CD14-positive monocyte (primary cell): ENCODE results near the gene UST. TPM values are rescaled to one million over a fixed set of nuclear protein-coding genes. Genes with fewer than 3 reads are reported as not detected.

Experiments used
- DNase-seq, 3 donors: peaks; one replicate each; pipeline ENCODE4 v3.0.0-alpha.2; 2011 to 2022
- H2AFZ ChIP-seq: 2 replicates; pipeline ENCODE4 v1.6.0; 2012; ENCODE audit warnings: mild to moderate bottlenecking, low read depth, low read length, inconsistent platforms; ENCODE audit not compliant: insufficient read depth, poor library complexity, severe bottlenecking
- H3K27ac ChIP-seq, 2 donors: 1 replicate in 1 of 2; 2 replicates in 1 of 2; pipeline ENCODE4 v1.5.1; 2012 to 2013; ENCODE audit warnings: low read length in 2 of 2, control low read depth in 1 of 2, inconsistent platforms in 1 of 2, low read depth in 1 of 2, mild to moderate bottlenecking in 1 of 2
- H3K27me3 ChIP-seq, 2 donors: one replicate each; pipeline versions ENCODE4 v1.6.0 to v1.6.1; 2011 to 2013; ENCODE audit warnings: low read length in 2 of 2; ENCODE audit not compliant: control insufficient read depth in 2 of 2, insufficient read depth in 2 of 2
- H3K36me3 ChIP-seq, 2 donors: replicated peaks in 1 of 2; 1 replicate in 1 of 2; 2 replicates in 1 of 2; pipeline versions ENCODE4 v1.5.1 to v1.6.1; 2012 to 2013; ENCODE audit warnings: low read length in 2 of 2, control low read depth in 1 of 2, inconsistent platforms in 1 of 2, mild to moderate bottlenecking in 1 of 2; ENCODE audit not compliant: insufficient read depth in 2 of 2, control insufficient read depth in 1 of 2
- H3K4me1 ChIP-seq, 2 donors: 1 replicate in 1 of 2; 2 replicates in 1 of 2; pipeline versions ENCODE4 v1.5.1 to v1.6.1; 2012 to 2013; ENCODE audit warnings: low read length in 2 of 2, control low read depth in 1 of 2, inconsistent platforms in 1 of 2, mild to moderate bottlenecking in 1 of 2, moderate library complexity in 1 of 2; ENCODE audit not compliant: insufficient read depth in 2 of 2, control insufficient read depth in 1 of 2
- H3K4me2 ChIP-seq: replicated peaks from 2 replicates; pipeline ENCODE3; 2012; ENCODE audit warnings: low read length, moderate library complexity, mild to moderate bottlenecking; ENCODE audit not compliant: poor library complexity, severe bottlenecking; ENCODE audit errors: extremely low read depth
- H3K4me3 ChIP-seq, 3 experiments: fragments of 200-600 bp in 1 of 3; sonication (generic) in 1 of 3; replicated peaks in 1 of 3; 1 replicate in 2 of 3; 2 replicates in 1 of 3; pipeline ENCODE4 v1.5.1; 2011 to 2013; ENCODE audit warnings: low read length in 3 of 3, mild to moderate bottlenecking in 3 of 3, control low read depth in 2 of 3, low read depth in 2 of 3, inconsistent platforms in 1 of 3, moderate library complexity in 1 of 3
- H3K79me2 ChIP-seq: 2 replicates; pipeline ENCODE4 v1.6.0; 2012; ENCODE audit warnings: mild to moderate bottlenecking, control low read depth, inconsistent platforms, low read length, moderate library complexity; ENCODE audit not compliant: insufficient read depth
- H3K9ac ChIP-seq: 2 replicates; pipeline ENCODE4 v1.6.0; 2017; ENCODE audit warnings: low read length, mild to moderate bottlenecking; ENCODE audit not compliant: insufficient read depth, poor library complexity, severe bottlenecking
- H3K9me3 ChIP-seq, 2 donors: replicated peaks in 1 of 2; 1 replicate in 1 of 2; 2 replicates in 1 of 2; pipeline versions ENCODE4 v1.5.1 to v1.6.1; 2012 to 2013; ENCODE audit warnings: low read length in 2 of 2, control low read depth in 1 of 2; ENCODE audit not compliant: control insufficient read depth in 1 of 2, insufficient read depth in 1 of 2
- H4K20me1 ChIP-seq: 2 replicates; pipeline ENCODE4 v1.6.0; 2012; ENCODE audit warnings: mild to moderate bottlenecking, low read length, control low read depth, moderate library complexity; ENCODE audit not compliant: insufficient read depth
- H3K27ac Mint-ChIP-seq, 7 donors: one replicate each; pipeline ENCODE4 v1.8.0; 2020; ENCODE audit warnings: mild to moderate bottlenecking in 7 of 7, mixed read lengths in 7 of 7, moderate library complexity in 6 of 7, inconsistent platforms in 2 of 7
- H3K27me3 Mint-ChIP-seq, 3 donors: one replicate each; pipeline ENCODE4 v1.8.0; 2021 to 2022; ENCODE audit warnings: low read depth in 3 of 3, mild to moderate bottlenecking in 3 of 3, mixed read lengths in 3 of 3, moderate library complexity in 3 of 3, inconsistent platforms in 1 of 3
- H3K36me3 Mint-ChIP-seq, 2 donors: one replicate each; pipeline ENCODE4 v1.8.0; 2020; ENCODE audit warnings: mixed read lengths in 2 of 2, inconsistent platforms in 1 of 2, mild to moderate bottlenecking in 1 of 2
- H3K4me1 Mint-ChIP-seq: one replicate; pipeline ENCODE4 v1.8.0; 2020; ENCODE audit warnings: mild to moderate bottlenecking, mixed read lengths
- H3K4me3 Mint-ChIP-seq, 2 donors: one replicate each; pipeline ENCODE4 v1.8.0; 2020; ENCODE audit warnings: mild to moderate bottlenecking in 2 of 2, mixed read lengths in 2 of 2, moderate library complexity in 1 of 2
- H3K9me3 Mint-ChIP-seq, 7 donors: one replicate each; pipeline ENCODE4 v1.8.0; 2020 to 2022; ENCODE audit warnings: mixed read lengths in 7 of 7, mild to moderate bottlenecking in 6 of 7, moderate library complexity in 6 of 7, inconsistent platforms in 2 of 7
- WGBS: methylation state at CpG from one replicate; pipeline ENCODE4 v1.1.5; 2013; ENCODE audit warnings: missing lambda C conversion rate; ENCODE audit not compliant: insufficient coverage; 5-methylcytosine and 5-hydroxymethylcytosine counted together
- intact Hi-C, 2 donors: fragments of 100-400 bp; cut with micrococcal nuclease; formaldehyde crosslinking; loops; one replicate each; pipeline versions ENCODE4 v1.15.0 to v1.15.1; 2023
- polyA plus RNA-seq, 3 donors: library from polyadenylated mRNA; depleted of rRNA in 1 of 3; unstranded in 2 of 3; stranded (reverse) in 1 of 3; fragments of 300-500 nt in 2 of 3; fragments of >200 nt in 1 of 3; fragmentation: Illumina TruSeq in 2 of 3; gene quantifications; 1 replicate in 2 of 3; 2 replicates in 1 of 3; pipeline ENCODE4 v1.2.3, GENCODE V29; 2012 to 2021
- TF ChIP-seq, protein P1 (sequence below): fragments of 200-600 bp; IDR thresholded peaks from one replicate; pipeline ENCODE4 v1.8.0; 2022; ENCODE audit warnings: antibody characterized with exemption, mild to moderate bottlenecking

The UST gene
- polyA plus RNA-seq, 3 donors: 0.33 to 0.53 (median 0.48) TPM

DNA sequence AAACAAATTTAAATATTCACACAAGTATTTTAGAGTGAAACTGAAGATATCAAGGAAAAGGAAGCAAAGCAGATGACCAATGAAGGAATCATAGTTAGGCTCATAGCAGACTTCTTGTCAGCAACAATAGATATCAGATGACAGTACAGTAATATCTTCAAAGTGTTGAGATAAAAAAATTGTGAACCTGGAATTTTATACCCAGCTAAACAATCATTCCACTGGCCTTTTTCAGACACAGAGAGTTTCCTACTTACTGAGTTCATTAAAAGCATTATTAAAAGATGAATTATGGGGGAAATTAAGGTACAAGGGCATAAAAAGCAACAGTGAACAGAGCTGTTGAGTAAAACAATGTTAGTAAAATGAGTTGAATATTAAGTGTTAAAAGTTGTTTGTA lies 254.6 kb downstream of the UST start:
- no peak for DNase-seq
- H3K36me3 Mint-ChIP-seq: no peaks in the 10 kb centered on the region
- Histone ChIP-seq H3K79me2 (no peaks in the 10 kb centered on the region), H3K4me1 (peaks cover 15 to 19% of the 10 kb centered on the region in 2 donors), H3K9me3 (peaks cover 3 to 7% of the 10 kb centered on the region in 2 donors), H2AFZ (no peak overlapping the region), H3K27ac (no peak overlapping the region), H4K20me1 (no peaks in the 10 kb centered on the region), H3K4me3 (no peak overlapping the region), H3K9ac (no peak overlapping the region), H3K27me3 (no peaks in the 10 kb centered on the region), H3K4me2 (no peak overlapping the region), H3K36me3 (no peaks in the 10 kb centered on the region)
- peaks cover 1 to 3% (median 1%) of the 10 kb centered on the region in 3 donors for H3K27me3 Mint-ChIP-seq
- no peak overlapping the region for H3K27ac Mint-ChIP-seq
- intact Hi-C loops: no loop called here
- H3K4me1 Mint-ChIP-seq: peaks cover 20% of the 10 kb centered on the region
- TF ChIP-seq, protein P1, sequence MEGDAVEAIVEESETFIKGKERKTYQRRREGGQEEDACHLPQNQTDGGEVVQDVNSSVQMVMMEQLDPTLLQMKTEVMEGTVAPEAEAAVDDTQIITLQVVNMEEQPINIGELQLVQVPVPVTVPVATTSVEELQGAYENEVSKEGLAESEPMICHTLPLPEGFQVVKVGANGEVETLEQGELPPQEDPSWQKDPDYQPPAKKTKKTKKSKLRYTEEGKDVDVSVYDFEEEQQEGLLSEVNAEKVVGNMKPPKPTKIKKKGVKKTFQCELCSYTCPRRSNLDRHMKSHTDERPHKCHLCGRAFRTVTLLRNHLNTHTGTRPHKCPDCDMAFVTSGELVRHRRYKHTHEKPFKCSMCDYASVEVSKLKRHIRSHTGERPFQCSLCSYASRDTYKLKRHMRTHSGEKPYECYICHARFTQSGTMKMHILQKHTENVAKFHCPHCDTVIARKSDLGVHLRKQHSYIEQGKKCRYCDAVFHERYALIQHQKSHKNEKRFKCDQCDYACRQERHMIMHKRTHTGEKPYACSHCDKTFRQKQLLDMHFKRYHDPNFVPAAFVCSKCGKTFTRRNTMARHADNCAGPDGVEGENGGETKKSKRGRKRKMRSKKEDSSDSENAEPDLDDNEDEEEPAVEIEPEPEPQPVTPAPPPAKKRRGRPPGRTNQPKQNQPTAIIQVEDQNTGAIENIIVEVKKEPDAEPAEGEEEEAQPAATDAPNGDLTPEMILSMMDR: no peak
- no peak overlapping the region for H3K4me3 Mint-ChIP-seq
- peaks cover 7 to 15% (median 13%) of the 10 kb centered on the region in 7 donors for H3K9me3 Mint-ChIP-seq

DNA sequence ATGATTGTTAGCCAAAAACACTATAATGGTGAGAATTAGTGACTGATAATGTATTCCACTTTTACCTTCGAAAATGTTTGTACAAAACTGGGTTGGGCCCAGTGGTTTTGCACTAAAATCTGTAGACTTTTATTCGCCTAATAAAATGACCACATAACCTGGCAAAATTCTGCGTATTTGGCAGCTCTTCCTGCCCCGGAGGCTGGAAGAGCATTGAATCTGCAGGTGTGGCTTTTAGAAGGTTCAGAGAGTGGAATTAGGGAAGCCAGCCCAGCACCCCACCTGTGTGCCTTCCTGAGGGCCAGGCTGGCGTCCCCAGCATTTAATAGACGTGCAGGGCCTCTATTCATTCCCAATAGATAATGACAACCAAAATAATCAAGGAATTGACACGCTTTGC lies 256.7 kb downstream of the UST start:
- peaks cover 7 to 15% (median 13%) of the 10 kb centered on the region in 7 donors for H3K9me3 Mint-ChIP-seq
- DNase-seq: no peak
- no peak overlapping the region for H3K4me2 ChIP-seq
- H3K36me3 Mint-ChIP-seq: no peaks in the 10 kb centered on the region
- peaks cover 1 to 3% (median 2%) of the 10 kb centered on the region in 3 donors for H3K27me3 Mint-ChIP-seq
- TF ChIP-seq, protein P1: no peak
- 100% methylated on average over 3 of the region's 7 CpGs for WGBS
- H3K79me2 ChIP-seq: no peaks in the 10 kb centered on the region
- no peaks in the 10 kb centered on the region for H3K36me3 ChIP-seq
- peaks cover 15 to 19% of the 10 kb centered on the region in 2 donors for H3K4me1 ChIP-seq
- no peak overlapping the region for H3K27ac Mint-ChIP-seq
- no peak overlapping the region for H2AFZ ChIP-seq
- H3K4me3 ChIP-seq: no peak overlapping the region
- no peak overlapping the region for H3K9ac ChIP-seq
- intact Hi-C loops: no loop called here
- no peaks in the 10 kb centered on the region for H4K20me1 ChIP-seq
- no peak overlapping the region for H3K27ac ChIP-seq
- H3K27me3 ChIP-seq: no peaks in the 10 kb centered on the region
- peaks cover 3 to 7% of the 10 kb centered on the region in 2 donors for H3K9me3 ChIP-seq
- H3K4me1 Mint-ChIP-seq: peaks cover 20% of the 10 kb centered on the region
- H3K4me3 Mint-ChIP-seq: no peak overlapping the region
